Mononuclear cell (primary cell): ENCODE measurements around the gene NFKBIZ. TPM values are rescaled to one million over a fixed set of nuclear protein-coding genes. Genes with fewer than 3 reads are reported as not detected.
"Not testable (repeated sequence)": the region's sequence is repeated elsewhere in the genome, so short reads cannot be mapped to it uniquely, and the experiment has no call there.

Source experiments
- H3K27me3 ChIP-seq: 2 replicates; pipeline ENCODE4 v1.6.0; 2011; ENCODE audit warnings: low read length, control low read depth; ENCODE audit not compliant: insufficient read depth
- H3K4me1 ChIP-seq: 2 replicates; pipeline ENCODE4 v1.5.1; 2011; ENCODE audit warnings: mild to moderate bottlenecking, low read length, control low read depth; ENCODE audit not compliant: insufficient read depth
- H3K4me3 ChIP-seq: 2 replicates; pipeline ENCODE4 v1.5.1; 2011; ENCODE audit warnings: mild to moderate bottlenecking, low read length, moderate library complexity
- H3K9me3 ChIP-seq: 2 replicates; pipeline ENCODE4 v1.5.1; 2011; ENCODE audit warnings: low read depth, mild to moderate bottlenecking, control low read depth, low read length
- total RNA-seq: library from RNA; depleted of rRNA; stranded (reverse); fragments of >200 nt; gene quantifications from one replicate; pipeline ENCODE4 v1.2.3, GENCODE V29; 2012

The NFKBIZ gene
- total RNA-seq, 1 donor = 1,930 TPM

GRCh38 chr3:101897013-101897412 is 47.7 kb downstream of the NFKBIZ start:
- Histone ChIP-seq H3K9me3 (no peaks in the 10 kb centered on the region), H3K4me3 (no peak overlapping the region), H3K4me1 (peaks cover 30% of the 10 kb centered on the region), H3K27me3 (no peaks in the 10 kb centered on the region)

- Histone ChIP-seq H3K27me3 (no peaks in the 10 kb centered on the region), H3K9me3 (no peaks in the 10 kb centered on the region), H3K4me3 (no peak overlapping the region), H3K4me1 (peaks cover 36% of the 10 kb centered on the region)
Measured at GRCh38 chr3:101898039-101898438, 48.7 kb downstream of the NFKBIZ start.

GRCh38 chr3:101898752-101899169 is 49.4 kb downstream of the NFKBIZ start:
- Histone ChIP-seq H3K27me3 (no peaks in the 10 kb centered on the region), H3K4me3 (no peak overlapping the region), H3K4me1 (peaks cover 36% of the 10 kb centered on the region), H3K9me3 (no peaks in the 10 kb centered on the region)

GRCh38 chr3:101900316-101900715 is 51.0 kb downstream of the NFKBIZ start:
- no peaks in the 10 kb centered on the region for H3K9me3 ChIP-seq
- peaks cover 36% of the 10 kb centered on the region for H3K4me1 ChIP-seq
- no peak overlapping the region for H3K4me3 ChIP-seq
- H3K27me3 ChIP-seq = no peaks in the 10 kb centered on the region

- H3K4me3 ChIP-seq = no peak overlapping the region
- H3K27me3 ChIP-seq = no peaks in the 10 kb centered on the region
- H3K9me3 ChIP-seq = no peaks in the 10 kb centered on the region
- H3K4me1 ChIP-seq = peaks cover 36% of the 10 kb centered on the region
Measured at GRCh38 chr3:101900736-101901135, 51.4 kb downstream of the NFKBIZ start.

GRCh38 chr3:101902041-101902440 is 52.7 kb downstream of the NFKBIZ start:
- H3K27me3 ChIP-seq = no peaks in the 10 kb centered on the region
- no peak overlapping the region for H3K4me3 ChIP-seq
- no peaks in the 10 kb centered on the region for H3K9me3 ChIP-seq
- peaks cover 36% of the 10 kb centered on the region for H3K4me1 ChIP-seq

GRCh38 chr3:101903451-101903871 is 54.1 kb downstream of the NFKBIZ start:
- no peak overlapping the region for H3K4me3 ChIP-seq
- H3K4me1 ChIP-seq = peaks cover 31% of the 10 kb centered on the region
- no peaks in the 10 kb centered on the region for H3K27me3 ChIP-seq
- H3K9me3 ChIP-seq = no peaks in the 10 kb centered on the region

GRCh38 chr3:101905573-101905972 is 56.3 kb downstream of the NFKBIZ start:
- H3K4me3 ChIP-seq, H3K27me3 ChIP-seq, H3K9me3 ChIP-seq: not testable (repeated sequence)
- peaks cover 12% of the 10 kb centered on the region for H3K4me1 ChIP-seq

Other genes starting within 250 kb of the NFKBIZ start
- gene ZBTB11, start 172.4 kb upstream of the NFKBIZ start, total RNA-seq = 96.2 TPM
- gene RPL24, start 162.8 kb upstream of the NFKBIZ start, total RNA-seq = 2,166 TPM
- 8.8 TPM for gene CEP97, start 124.9 kb upstream of the NFKBIZ start, total RNA-seq
- 20.3 TPM for gene NXPE3, start 70.3 kb upstream of the NFKBIZ start, total RNA-seq